Upper lobe of left lung (tissue), 6 donors: ENCODE data around the gene SPOP. TPM values are rescaled to one million over a fixed set of nuclear protein-coding genes. Genes with fewer than 3 reads are reported as not detected.

Experiments
- ATAC-seq, 2 donors: fragments of 200-7000 bp; cut with Tn5 transposase; one replicate each; pipeline ENCODE4 v1.9.1; 2022; ENCODE audit warnings: mild to moderate bottlenecking in 2 of 2, moderate library complexity in 2 of 2; ENCODE audit not compliant: low FRiP score in 2 of 2
- DNase-seq, 2 donors: peaks; one replicate each; pipeline ENCODE4 v3.0.0-alpha.2; 2019 to 2020
- H3K27ac ChIP-seq, 4 donors: fragments of 200-600 bp; sonication (generic); one replicate each; pipeline ENCODE4 v1.5.1; 2016 to 2019
- H3K27me3 ChIP-seq, 4 donors: fragments of 200-600 bp; sonication (generic); one replicate each; pipeline ENCODE4 v1.5.1; 2017 to 2019
- H3K36me3 ChIP-seq, 4 donors: fragments of 200-600 bp; sonication (generic); one replicate each; pipeline ENCODE4 v1.5.1; 2016 to 2019
- H3K4me1 ChIP-seq, 4 donors: fragments of 200-600 bp; sonication (generic); one replicate each; pipeline ENCODE4 v1.5.1; 2018 to 2019
- H3K4me3 ChIP-seq, 4 donors: fragments of 200-600 bp; sonication (generic); one replicate each; pipeline ENCODE4 v1.5.1; 2017 to 2019; ENCODE audit warnings: mild to moderate bottlenecking in 2 of 4, moderate library complexity in 1 of 4
- H3K9me3 ChIP-seq, 4 donors: fragments of 200-600 bp; sonication (generic); one replicate each; pipeline ENCODE4 v1.5.1; 2018 to 2019
- EP300 ChIP-seq, 4 donors: sonication (generic); formaldehyde crosslinking; IDR thresholded peaks; one replicate each; pipeline ENCODE4 v1.5.1; 2017; ENCODE audit warnings: antibody characterized with exemption in 4 of 4, control low read depth in 2 of 4
- POLR2A ChIP-seq, 4 donors: fragments of 450-650 bp; IDR thresholded peaks; one replicate each; pipeline ENCODE4 v1.5.1; 2016 to 2017; ENCODE audit warnings: antibody characterized with exemption in 4 of 4, mild to moderate bottlenecking in 2 of 4
- POLR2AphosphoS5 ChIP-seq, 2 donors: sonication (generic); formaldehyde crosslinking; IDR thresholded peaks; one replicate each; pipeline ENCODE4 v1.5.1; 2017; ENCODE audit warnings: antibody characterized with exemption in 2 of 2
- WGBS, 2 donors: methylation state at CpG; one replicate each; pipeline ENCODE4 v1.1.5; 2017 to 2018; 5-methylcytosine and 5-hydroxymethylcytosine counted together
- total RNA-seq, 6 donors: library from RNA; depleted of rRNA in 4 of 6; stranded (reverse); fragments of >200 nt in 4 of 6; gene quantifications; one replicate each; pipeline versions ENCODE4 v1.1.0 to v1.2.1, GENCODE V29; 2016 to 2021
- TF ChIP-seq, protein P1 (sequence below), 6 experiments: fragments of 450-650 bp in 4 of 6; fragments of 200-600 bp in 2 of 6; sonication (generic) in 2 of 6; IDR thresholded peaks; one replicate each; pipeline ENCODE4 v1.5.1; 2016 to 2019; ENCODE audit warnings: antibody characterized with exemption in 6 of 6
- donor health status: DM: no; HTN: no; CAD: no; lungs with moderate emphysema.
- donor health status: DM: no; HTN: yes; CAD: no; lungs with severe emphysema.

The SPOP gene
- total RNA-seq, 6 donors from 2014 or later, result 56.6 to 99.2 (median 80.4) TPM

DNA sequence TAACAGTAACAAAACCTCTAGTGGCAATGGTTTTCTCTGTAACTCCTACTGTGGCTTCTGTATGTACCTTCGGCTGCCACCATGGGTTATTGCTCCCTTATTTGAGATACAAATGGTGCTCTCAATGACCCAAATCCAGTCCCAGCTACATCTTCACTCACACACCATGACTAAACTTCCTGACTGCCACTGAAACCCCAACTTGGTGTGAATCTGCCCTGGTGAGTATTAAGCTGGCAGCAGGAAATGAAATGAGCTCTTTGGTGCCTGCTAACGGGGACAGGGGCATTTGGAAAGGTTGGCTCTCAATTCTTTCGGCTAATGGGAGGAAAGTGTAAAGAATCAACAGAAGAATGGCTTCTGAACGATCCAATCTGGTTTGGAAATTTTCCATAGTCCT is 37.3 kb upstream of the SPOP start:
- peak overlapping the region in 2 of 4 donors; percentile 24 to 55 for H3K27ac ChIP-seq
- no peak for ATAC-seq
- 60 to 72% methylated on average over 4 of the region's 4 CpGs for WGBS, 2 donors

GRCh38 chr17:49708515-49709183 is 30.8 kb upstream of the SPOP start:
- Histone ChIP-seq H3K4me3 (peak overlapping the region; percentile 11 to 98 (median 85)), H3K27me3 (no peaks in the 10 kb centered on the region), H3K4me1 (peaks cover 19 to 33% (median 25%) of the 10 kb centered on the region in 4 donors), H3K27ac (peak overlapping the region; percentile 23 to 97 (median 96)), H3K9me3 (no peaks in the 10 kb centered on the region), H3K36me3 (peaks cover 12 to 50% (median 26%) of the 10 kb centered on the region in 4 donors)
- TF ChIP-seq POLR2AphosphoS5 (IDR thresholded peaks at IDR 0.05) (no peak), POLR2A (IDR thresholded peaks at IDR 0.05) (no peak), EP300 (IDR thresholded peaks at IDR 0.05) (no peak)
- TF ChIP-seq, protein P1, sequence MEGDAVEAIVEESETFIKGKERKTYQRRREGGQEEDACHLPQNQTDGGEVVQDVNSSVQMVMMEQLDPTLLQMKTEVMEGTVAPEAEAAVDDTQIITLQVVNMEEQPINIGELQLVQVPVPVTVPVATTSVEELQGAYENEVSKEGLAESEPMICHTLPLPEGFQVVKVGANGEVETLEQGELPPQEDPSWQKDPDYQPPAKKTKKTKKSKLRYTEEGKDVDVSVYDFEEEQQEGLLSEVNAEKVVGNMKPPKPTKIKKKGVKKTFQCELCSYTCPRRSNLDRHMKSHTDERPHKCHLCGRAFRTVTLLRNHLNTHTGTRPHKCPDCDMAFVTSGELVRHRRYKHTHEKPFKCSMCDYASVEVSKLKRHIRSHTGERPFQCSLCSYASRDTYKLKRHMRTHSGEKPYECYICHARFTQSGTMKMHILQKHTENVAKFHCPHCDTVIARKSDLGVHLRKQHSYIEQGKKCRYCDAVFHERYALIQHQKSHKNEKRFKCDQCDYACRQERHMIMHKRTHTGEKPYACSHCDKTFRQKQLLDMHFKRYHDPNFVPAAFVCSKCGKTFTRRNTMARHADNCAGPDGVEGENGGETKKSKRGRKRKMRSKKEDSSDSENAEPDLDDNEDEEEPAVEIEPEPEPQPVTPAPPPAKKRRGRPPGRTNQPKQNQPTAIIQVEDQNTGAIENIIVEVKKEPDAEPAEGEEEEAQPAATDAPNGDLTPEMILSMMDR (IDR thresholded peaks at IDR 0.05), result no peak
- no peak for ATAC-seq
- DNase-seq, result peak in 1 of 2 donors; percentile 24
- 47 to 53% methylated on average over 13 to 15 of the region's 15 CpGs for WGBS, 2 donors

More for the DNA sequence above, 37.3 kb upstream of the SPOP start:
- H3K36me3 ChIP-seq, result peaks cover 5 to 82% (median 36%) of the 10 kb centered on the region in 4 donors
- H3K27me3 ChIP-seq, result no peaks in the 10 kb centered on the region
- DNase-seq, result no peak
- TF ChIP-seq POLR2A (IDR thresholded peaks at IDR 0.05) (no peak), EP300 (IDR thresholded peaks at IDR 0.05) (no peak), POLR2AphosphoS5 (IDR thresholded peaks at IDR 0.05) (no peak)
- TF ChIP-seq, protein P1 (IDR thresholded peaks at IDR 0.05), result no peak
- H3K9me3 ChIP-seq, result no peaks in the 10 kb centered on the region
- H3K4me1 ChIP-seq, result no peaks in the 10 kb centered on the region
- H3K4me3 ChIP-seq, result no peak overlapping the region

DNA sequence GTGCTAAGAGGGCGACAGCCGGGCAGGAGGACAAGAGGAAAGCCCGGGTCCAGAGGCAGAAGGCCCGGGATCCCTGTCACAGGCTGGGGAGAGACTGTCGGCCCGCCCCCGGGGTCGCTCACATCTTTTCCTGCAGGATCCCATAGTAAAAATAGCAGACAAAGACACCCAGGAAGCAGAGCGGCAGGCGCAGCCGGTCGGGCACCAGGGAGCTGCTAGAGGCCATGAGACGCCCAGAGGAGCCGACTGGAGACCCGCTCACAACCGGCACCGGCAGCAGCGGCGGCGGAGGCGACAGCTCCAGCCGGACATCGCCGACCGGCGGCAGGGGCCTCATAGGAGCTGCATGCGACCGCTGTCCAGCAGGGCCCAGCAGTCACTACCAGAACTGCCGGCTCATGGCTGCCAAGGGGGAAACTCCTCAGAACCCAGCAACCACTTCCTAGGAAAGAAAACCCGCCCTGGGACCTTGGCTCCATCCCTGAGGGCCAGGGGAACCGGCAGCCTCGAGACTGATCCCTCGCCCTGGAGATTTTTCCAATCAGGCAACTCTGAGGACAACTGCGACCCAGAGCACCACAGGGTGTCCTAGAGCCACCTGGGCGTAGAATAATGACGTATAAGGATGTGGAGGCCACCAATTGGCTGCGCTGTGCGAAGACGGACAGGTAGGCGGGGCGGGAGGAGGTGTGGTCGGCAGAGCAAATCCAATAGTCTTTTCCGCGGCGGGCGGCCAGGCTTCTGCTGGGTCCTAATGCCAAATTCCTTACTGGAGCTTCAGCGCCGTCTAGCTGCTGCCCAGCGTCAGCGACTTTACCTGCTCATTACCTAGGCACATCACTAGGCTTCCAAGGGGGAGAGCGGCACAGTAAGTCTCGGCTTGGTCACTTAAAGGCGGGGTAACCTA is 30.0 kb upstream of the SPOP start, which contains the start of gene SLC35B1:
SLC35B1 (minus strand) TSS at position 357 of the 907 bp plus-strand sequence; CDS start at position 226, 131 bp downstream.
- Histone ChIP-seq H3K9me3 (no peaks in the 10 kb centered on the region), H3K27ac (peak within 1 kb of the TSS; percentile 93 to 97 (median 96)), H3K36me3 (peaks cover 20 to 50% (median 34%) of the 10 kb centered on the region in 4 donors), H3K27me3 (no peaks in the 10 kb centered on the region), H3K4me1 (peaks cover 19 to 33% (median 25%) of the 10 kb centered on the region in 4 donors), H3K4me3 (peak within 1 kb of the TSS; percentile 75 to 100 (median 96))
- ATAC-seq (peak; percentile 99 to 100), DNase-seq (peak; percentile 94 to 99)
- TF ChIP-seq EP300 (IDR thresholded peaks at IDR 0.05) (peak in 1 of 4 donors; percentile 1), POLR2AphosphoS5 (IDR thresholded peaks at IDR 0.05) (peak; percentile 78 to 88), POLR2A (IDR thresholded peaks at IDR 0.05) (peak in 3 of 4 donors; percentile 60 to 72 (median 68))
- TF ChIP-seq, protein P1 (IDR thresholded peaks at IDR 0.05), result peak; percentile 62 to 77 (median 70)
- WGBS, 2 donors, result 0 to 1% methylated on average over 11 to 48 of the region's 53 CpGs

DNA sequence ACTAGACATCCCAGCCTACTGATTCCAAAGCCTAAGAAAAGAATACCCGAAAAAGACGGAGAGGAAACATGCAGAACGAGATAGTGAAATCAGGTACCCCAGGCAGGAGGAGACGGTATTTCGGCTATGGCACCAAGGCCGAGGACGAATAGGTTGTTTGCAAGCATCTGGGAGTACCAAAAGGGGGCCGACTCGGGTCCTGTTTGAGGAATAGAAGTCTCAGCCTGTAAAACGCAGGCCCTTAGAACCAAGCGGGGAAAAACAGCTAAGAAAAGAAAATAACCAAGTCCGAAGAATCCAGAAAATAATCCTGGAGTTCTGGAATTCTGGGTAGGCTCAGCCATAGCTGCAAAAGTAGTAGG is 29.3 kb upstream of the SPOP start:
- ATAC-seq, result no peak

More for the DNA sequence above, 29.3 kb upstream of the SPOP start:
- no peaks in the 10 kb centered on the region for H3K9me3 ChIP-seq
- TF ChIP-seq EP300 (IDR thresholded peaks at IDR 0.05), result no peak
- TF ChIP-seq, protein P1 (IDR thresholded peaks at IDR 0.05), result no peak
- TF ChIP-seq POLR2A (IDR thresholded peaks at IDR 0.05), result no peak
- no peak for TF ChIP-seq POLR2AphosphoS5 (IDR thresholded peaks at IDR 0.05)
- 1% methylated on average over 12 of the region's 12 CpGs for WGBS, 2 donors
- peak overlapping the region; percentile 75 to 100 (median 96) for H3K4me3 ChIP-seq
- no peaks in the 10 kb centered on the region for H3K27me3 ChIP-seq
- H3K36me3 ChIP-seq, result peaks cover 26 to 55% (median 41%) of the 10 kb centered on the region in 4 donors
- H3K27ac ChIP-seq, result peak overlapping the region; percentile 93 to 97 (median 96)
- H3K4me1 ChIP-seq, result peaks cover 19 to 33% (median 25%) of the 10 kb centered on the region in 4 donors
- no peak for DNase-seq
